Ascending aorta (tissue), 2 donors: ENCODE data around the gene VDAC1. TPM values are rescaled to one million over a fixed set of nuclear protein-coding genes. Genes with fewer than 3 reads are reported as not detected.

Experiments used
- DNase-seq, 2 donors: peaks; one replicate each; pipeline ENCODE4 v3.0.0-alpha.2; 2019; ENCODE audit warnings: low spot score in 2 of 2
- H3K27ac ChIP-seq, 2 donors: fragments of 200-600 bp; sonication (generic); one replicate each; pipeline ENCODE4 v1.5.1; 2016 to 2017; ENCODE audit warnings: mild to moderate bottlenecking in 1 of 2
- H3K27me3 ChIP-seq: fragments of 200-600 bp; sonication (generic); one replicate; pipeline ENCODE4 v1.5.1; 2017
- H3K36me3 ChIP-seq, 2 donors: fragments of 200-600 bp; sonication (generic); one replicate each; pipeline ENCODE4 v1.5.1; 2016
- H3K4me1 ChIP-seq, 2 donors: fragments of 200-600 bp; sonication (generic); one replicate each; pipeline ENCODE4 v1.5.1; 2016 to 2017; ENCODE audit warnings: mild to moderate bottlenecking in 1 of 2
- H3K4me3 ChIP-seq, 2 donors: fragments of 200-600 bp; sonication (generic); one replicate each; pipeline ENCODE4 v1.5.1; 2016 to 2017; ENCODE audit warnings: mild to moderate bottlenecking in 1 of 2
- H3K9me3 ChIP-seq, 2 donors: fragments of 200-600 bp; sonication (generic); one replicate each; pipeline ENCODE4 v1.5.1; 2016
- intact Hi-C: fragments of 100-400 bp; cut with DNase I; formaldehyde crosslinking; loops from one replicate; pipeline ENCODE4 v1.15.1; 2023
- total RNA-seq: library from RNA; depleted of rRNA; stranded (reverse); fragments of >200 nt; gene quantifications from one replicate; pipeline ENCODE4 v1.1.0, GENCODE V29; 2016
- TF ChIP-seq, protein P1 (sequence below), 3 experiments: fragments of 200-600 bp in 2 of 3; fragments of 450-650 bp in 1 of 3; sonication (generic) in 2 of 3; IDR thresholded peaks; one replicate each; pipeline ENCODE4 v1.5.1; 2016 to 2019; ENCODE audit warnings: antibody characterized with exemption in 3 of 3, mild to moderate bottlenecking in 1 of 3, moderate library complexity in 1 of 3

The VDAC1 gene
- total RNA-seq, 1 donor from 2014 or later = 50.2 TPM

DNA sequence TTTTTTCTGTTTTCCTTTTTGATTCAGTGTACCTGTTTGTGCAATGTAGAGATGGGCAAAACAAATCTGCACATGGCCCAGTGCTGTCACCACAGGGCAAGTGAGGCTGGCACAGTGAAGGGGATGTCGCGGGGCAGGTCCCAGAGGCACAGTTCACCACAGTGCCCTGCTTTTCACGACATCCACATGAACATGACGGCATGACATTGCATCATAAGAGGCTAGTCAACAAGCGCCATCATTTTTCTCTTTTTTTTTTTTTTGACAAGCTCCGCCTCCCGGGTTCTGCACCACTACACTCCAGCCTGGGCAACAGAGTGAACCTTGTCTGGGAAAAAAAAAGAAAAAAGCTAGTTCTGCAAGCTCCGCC is 42.9 kb upstream of the VDAC1 start:
- intact Hi-C loops = no loop called here
- Histone ChIP-seq H3K27me3 (no peaks in the 10 kb centered on the region), H3K9me3 (no peaks in the 10 kb centered on the region), H3K4me1 (no peaks in the 10 kb centered on the region), H3K4me3 (no peak overlapping the region), H3K27ac (no peak overlapping the region), H3K36me3 (no peaks in the 10 kb centered on the region)
- no peak for DNase-seq
- TF ChIP-seq, protein P1, sequence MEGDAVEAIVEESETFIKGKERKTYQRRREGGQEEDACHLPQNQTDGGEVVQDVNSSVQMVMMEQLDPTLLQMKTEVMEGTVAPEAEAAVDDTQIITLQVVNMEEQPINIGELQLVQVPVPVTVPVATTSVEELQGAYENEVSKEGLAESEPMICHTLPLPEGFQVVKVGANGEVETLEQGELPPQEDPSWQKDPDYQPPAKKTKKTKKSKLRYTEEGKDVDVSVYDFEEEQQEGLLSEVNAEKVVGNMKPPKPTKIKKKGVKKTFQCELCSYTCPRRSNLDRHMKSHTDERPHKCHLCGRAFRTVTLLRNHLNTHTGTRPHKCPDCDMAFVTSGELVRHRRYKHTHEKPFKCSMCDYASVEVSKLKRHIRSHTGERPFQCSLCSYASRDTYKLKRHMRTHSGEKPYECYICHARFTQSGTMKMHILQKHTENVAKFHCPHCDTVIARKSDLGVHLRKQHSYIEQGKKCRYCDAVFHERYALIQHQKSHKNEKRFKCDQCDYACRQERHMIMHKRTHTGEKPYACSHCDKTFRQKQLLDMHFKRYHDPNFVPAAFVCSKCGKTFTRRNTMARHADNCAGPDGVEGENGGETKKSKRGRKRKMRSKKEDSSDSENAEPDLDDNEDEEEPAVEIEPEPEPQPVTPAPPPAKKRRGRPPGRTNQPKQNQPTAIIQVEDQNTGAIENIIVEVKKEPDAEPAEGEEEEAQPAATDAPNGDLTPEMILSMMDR (IDR thresholded peaks at IDR 0.05) = no peak

DNA sequence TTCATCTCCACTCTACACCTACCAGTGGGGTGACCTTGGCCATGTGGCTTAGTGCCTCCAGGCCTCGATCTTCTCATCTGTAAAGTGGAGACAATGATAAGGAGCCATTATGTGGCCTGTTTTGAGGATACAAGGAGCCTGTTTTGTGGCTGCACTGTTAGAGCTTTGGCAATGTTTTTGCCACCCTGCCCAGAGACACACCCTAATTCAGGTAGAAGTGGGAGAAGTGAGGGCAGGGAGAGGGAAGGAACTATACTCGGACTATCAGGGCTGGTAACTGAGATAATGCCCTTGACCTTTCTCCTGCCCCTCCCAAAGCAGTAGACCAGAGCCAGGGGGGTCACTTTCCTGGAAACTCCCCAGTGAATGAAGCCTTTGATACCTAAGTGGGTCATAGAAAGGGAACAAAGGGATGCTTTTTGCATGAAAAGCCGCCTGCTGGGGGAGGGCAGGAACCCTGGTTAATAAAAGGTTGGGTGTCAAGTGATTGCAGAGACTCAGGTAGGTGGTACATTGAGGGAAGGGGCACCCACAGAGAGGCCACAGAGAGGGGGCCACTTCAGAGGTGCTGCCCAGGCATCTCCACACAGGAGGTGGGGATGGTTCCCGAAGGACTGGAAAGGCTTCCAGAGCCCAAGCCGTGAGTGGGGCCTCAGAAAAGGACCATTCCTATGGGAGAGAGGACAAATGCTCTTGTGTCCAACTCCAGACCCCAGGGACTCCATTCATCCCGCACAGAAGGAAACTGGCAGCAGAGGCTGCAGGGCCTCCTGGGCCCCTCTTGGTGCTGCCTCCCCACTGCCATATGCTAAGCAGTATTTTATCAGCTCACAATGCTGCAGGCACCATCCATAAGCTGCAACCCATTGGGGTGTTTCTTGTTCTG is 42.3 kb upstream of the VDAC1 start:
- H3K4me3 ChIP-seq = no peak overlapping the region
- no peaks in the 10 kb centered on the region for H3K9me3 ChIP-seq
- TF ChIP-seq, protein P1 (IDR thresholded peaks at IDR 0.05) = no peak
- intact Hi-C loops = no loop called here
- H3K4me1 ChIP-seq = no peaks in the 10 kb centered on the region
- H3K36me3 ChIP-seq = no peaks in the 10 kb centered on the region
- H3K27ac ChIP-seq = no peak overlapping the region
- no peaks in the 10 kb centered on the region for H3K27me3 ChIP-seq
- DNase-seq = no peak

DNA sequence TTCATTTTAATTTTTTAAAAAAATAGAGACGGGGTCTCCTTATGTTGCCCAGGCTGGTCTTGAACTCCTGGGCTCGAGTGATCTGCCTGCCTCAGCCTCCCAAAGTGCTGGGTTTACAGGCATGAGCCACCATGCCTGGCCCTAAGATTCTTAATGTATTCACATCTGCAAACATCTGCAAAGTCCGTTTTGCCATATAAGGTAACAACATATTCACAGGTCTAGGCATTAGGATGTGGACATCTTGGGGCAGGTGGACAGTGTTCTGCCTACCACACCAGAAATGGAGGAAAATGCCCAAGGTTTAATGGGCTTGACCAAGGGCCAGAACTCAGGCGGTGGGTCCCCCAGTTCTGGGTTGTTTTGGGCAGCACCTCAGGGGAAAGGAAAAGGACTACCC is 41.6 kb upstream of the VDAC1 start:
- intact Hi-C loops = no loop called here
- Histone ChIP-seq H3K9me3 (no peaks in the 10 kb centered on the region), H3K27me3 (no peaks in the 10 kb centered on the region), H3K4me3 (no peak overlapping the region), H3K36me3 (no peaks in the 10 kb centered on the region), H3K27ac (no peak overlapping the region), H3K4me1 (no peaks in the 10 kb centered on the region)
- no peak for DNase-seq
- TF ChIP-seq, protein P1 (IDR thresholded peaks at IDR 0.05) = no peak

DNA sequence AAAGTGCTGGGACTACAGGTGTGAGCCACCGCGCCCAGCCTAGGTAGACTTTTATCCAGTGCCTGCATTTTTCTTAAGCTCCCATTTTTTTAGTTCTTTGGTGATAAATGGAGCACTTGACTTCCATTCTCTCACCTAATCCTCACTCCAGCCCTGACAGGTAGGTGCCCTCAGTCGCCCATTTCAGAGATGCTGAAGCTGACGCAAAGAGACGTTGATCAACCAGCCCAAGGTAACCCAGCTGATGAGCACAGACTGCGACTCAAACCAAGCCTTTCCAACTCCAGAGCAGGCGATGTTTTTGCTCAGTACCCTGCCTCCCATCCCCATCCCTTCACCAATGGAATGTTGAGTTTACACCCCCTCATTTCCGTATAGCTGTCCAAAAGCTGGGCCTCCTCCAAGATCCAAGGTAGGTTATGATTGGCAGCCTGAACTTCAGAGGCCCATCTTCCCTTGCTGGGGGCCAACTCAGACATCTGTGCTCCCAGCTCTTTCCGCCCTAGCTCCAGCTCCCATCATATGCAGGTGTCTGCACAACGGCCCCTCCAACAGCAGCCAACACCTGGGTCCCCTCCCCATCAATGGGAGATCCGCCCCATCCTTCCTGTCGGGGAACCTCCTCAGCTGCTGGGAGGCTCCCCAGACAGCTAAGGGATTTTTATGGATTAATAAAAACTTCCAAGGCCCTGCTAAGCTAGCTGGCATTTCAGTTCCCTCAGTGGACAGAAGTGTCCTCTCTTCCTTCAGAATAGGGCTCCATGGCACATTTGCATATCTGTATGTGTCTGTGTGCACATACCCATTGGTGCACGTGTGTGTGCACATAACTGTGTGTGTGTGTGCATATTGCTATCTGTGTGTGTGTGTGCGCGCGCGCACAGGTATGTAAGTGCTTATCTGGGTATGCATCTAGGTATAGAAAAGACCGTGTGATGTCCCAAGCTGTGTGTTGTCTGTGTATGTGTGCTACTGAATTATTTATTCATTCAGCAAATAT is 39.3 kb upstream of the VDAC1 start:
- Histone ChIP-seq H3K27ac (no peak overlapping the region), H3K27me3 (no peaks in the 10 kb centered on the region), H3K4me1 (no peaks in the 10 kb centered on the region), H3K36me3 (no peaks in the 10 kb centered on the region), H3K9me3 (no peaks in the 10 kb centered on the region), H3K4me3 (no peak overlapping the region)
- intact Hi-C loops = no loop called here
- no peak for DNase-seq
- TF ChIP-seq, protein P1 (IDR thresholded peaks at IDR 0.05) = no peak

- H3K27me3 ChIP-seq = no peaks in the 10 kb centered on the region
- no peak overlapping the region for H3K4me3 ChIP-seq
- no peak overlapping the region for H3K27ac ChIP-seq
- TF ChIP-seq, protein P1 (IDR thresholded peaks at IDR 0.05) = no peak
- no peaks in the 10 kb centered on the region for H3K36me3 ChIP-seq
- H3K9me3 ChIP-seq = no peaks in the 10 kb centered on the region
- no peak for DNase-seq
- intact Hi-C loops = no loop called here
- H3K4me1 ChIP-seq = no peaks in the 10 kb centered on the region
Observed at GRCh38 chr5:134041570-134042411, 37.0 kb upstream of the VDAC1 start.
